ENCODE results near the gene GALC. TPM values are rescaled to one million over a fixed set of nuclear protein-coding genes. Genes with fewer than 3 reads are reported as not detected.

Gene GALC
- polyA plus RNA-seq, 1 donor (not counting 4 experiments of a cell fraction or from before 2014, with no cell fraction given) = 7.9 TPM

- Histone ChIP-seq H3K4me1 (ENCODE audit: control insufficient read depth, extremely low read depth, insufficient read depth, low read length) (no peaks in the 10 kb centered on the region), H3K27me3 (ENCODE audit: control insufficient read depth, extremely low read depth, insufficient read depth, low read length) (no peaks in the 10 kb centered on the region), H3K4me3 (ENCODE audit: control insufficient read depth in 2 of 3, extremely low read depth in 1 of 3, insufficient read depth in 2 of 3, low read depth in 1 of 3, low read length in 3 of 3) (no peak overlapping the region), H2AFZ (ENCODE audit: control insufficient read depth, low read length) (no peak overlapping the region), H3K9me3 (ENCODE audit: control insufficient read depth, low read depth, low read length) (no peaks in the 10 kb centered on the region), H3K9ac (ENCODE audit: control insufficient read depth, extremely low read depth, insufficient read depth, low read length) (no peak overlapping the region), H3K4me2 (ENCODE audit: control insufficient read depth, extremely low read depth, insufficient read depth, low read depth, low read length) (no peak overlapping the region), H3K9me1 (ENCODE audit: control insufficient read depth, extremely low read depth, insufficient read depth, low read length) (no peaks in the 10 kb centered on the region), H4K20me1 (ENCODE audit: control insufficient read depth, extremely low read depth, insufficient read depth, low read length) (no peaks in the 10 kb centered on the region), H3K27ac (ENCODE audit: control insufficient read depth, insufficient read depth, low read length) (no peak overlapping the region), H3K79me2 (ENCODE audit: control insufficient read depth, insufficient read depth, low read length) (no peaks in the 10 kb centered on the region), H3K36me3 (ENCODE audit: control insufficient read depth in 2 of 2, extremely low read depth in 1 of 2, insufficient read depth in 2 of 2, low read length in 2 of 2) (no peaks in the 10 kb centered on the region)
- TF ChIP-seq EZH2 (IDR thresholded peaks at IDR 0.05; ENCODE audit: low read length) (no peak), CTCF (optimal IDR thresholded peaks at IDR 0.05 in 1 of 3, IDR thresholded peaks at IDR 0.05 in 1 of 3, conservative IDR thresholded peaks at IDR 0.05 in 1 of 3; ENCODE audit: extremely low read depth in 1 of 3, insufficient read depth in 2 of 3, low read length in 3 of 3) (no peak)
- no peak for FAIRE-seq
- dilution Hi-C loops (cut with MboI; ENCODE audit: extremely low pct_ligation_motif_present, low sequenced_read_pairs) = no loop called here
- DNase-seq (ENCODE audit: low read depth, low spot score) = no peak
Measured at GRCh38 chr14:87883750-87884149, 109.2 kb downstream of the GALC start.

Small RNAs within 50 kb of the gene (small RNA-seq; reads per million reads assigned to genes)
- gene RNU6-835P (ENCODE audit: insufficient read length in 3 of 3, low read depth in 3 of 3, low replicate concordance in 1 of 3) = 0 reads per million in 3 experiments

Other genes with a start within 250 kb of the GALC start
- gene GPR65, start 12.0 kb upstream of the GALC start, polyA plus RNA-seq = not detected in 3 replicates